Fibroblast of mammary gland (primary cell): ENCODE results near the gene PIKFYVE.
"Not testable (repeated sequence)": the region's sequence is repeated elsewhere in the genome, so short reads cannot be mapped to it uniquely, and the experiment has no call there.

ENCODE experiments used
- DNase-seq: peaks from one replicate; pipeline ENCODE4 v3.0.0-alpha.2; 2010; ENCODE audit warnings: low read depth
- H3K4me3 ChIP-seq: 2 replicates; pipeline ENCODE4 v1.5.1; 2011; ENCODE audit warnings: low read depth, mild to moderate bottlenecking, low read length, moderate library complexity; ENCODE audit not compliant: control insufficient read depth
- TF ChIP-seq, protein P1 (sequence below): conservative IDR thresholded peaks from 2 replicates; pipeline ENCODE4 v1.5.1; 2011; ENCODE audit warnings: low read depth, low read length, inconsistent platforms; ENCODE audit not compliant: control insufficient read depth, insufficient read depth

PIKFYVE gene

DNA sequence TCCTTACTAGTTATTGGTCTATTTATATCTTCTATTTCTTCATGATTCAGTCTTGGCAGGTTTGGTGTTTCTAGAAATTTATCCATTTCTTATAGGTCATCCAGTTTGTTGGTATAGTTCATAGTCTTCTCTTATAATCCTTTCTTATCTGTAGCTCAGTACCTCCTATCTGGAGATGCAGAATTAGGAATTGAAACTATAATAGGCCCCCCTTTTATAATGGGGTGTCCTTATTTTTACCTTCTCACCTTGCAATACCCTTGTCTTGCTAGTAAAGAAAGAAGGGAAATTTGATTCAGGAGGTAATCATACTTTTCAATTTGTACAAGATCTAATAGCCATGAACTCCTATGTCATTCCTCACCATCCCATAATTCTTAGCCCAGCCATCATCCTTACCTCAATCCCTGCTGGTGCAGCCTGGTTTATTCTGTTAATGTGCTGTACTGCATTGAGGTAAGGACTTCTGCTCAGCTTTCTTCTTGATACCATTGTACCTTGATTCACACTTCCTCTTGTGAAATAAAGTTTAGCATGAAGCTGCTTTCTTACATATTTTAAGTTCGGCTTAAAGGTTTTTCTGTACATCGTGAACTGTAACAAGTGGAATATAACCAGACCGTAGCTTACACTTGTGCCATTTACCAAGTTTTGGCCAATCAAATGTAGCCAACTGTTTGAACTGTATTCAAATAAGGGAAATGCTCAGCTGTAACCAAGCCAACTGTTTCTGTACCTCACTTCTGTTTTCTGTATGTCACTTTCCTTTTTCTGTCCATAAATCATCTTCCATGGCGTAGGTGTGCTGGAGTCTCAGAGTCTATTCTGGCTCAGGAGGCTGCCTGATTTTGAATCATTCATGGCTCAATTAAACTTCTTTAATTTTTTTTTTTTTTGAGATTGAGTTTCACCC, 100.4 kb downstream of the PIKFYVE start:
- DNase-seq: no peak
- TF ChIP-seq, protein P1, sequence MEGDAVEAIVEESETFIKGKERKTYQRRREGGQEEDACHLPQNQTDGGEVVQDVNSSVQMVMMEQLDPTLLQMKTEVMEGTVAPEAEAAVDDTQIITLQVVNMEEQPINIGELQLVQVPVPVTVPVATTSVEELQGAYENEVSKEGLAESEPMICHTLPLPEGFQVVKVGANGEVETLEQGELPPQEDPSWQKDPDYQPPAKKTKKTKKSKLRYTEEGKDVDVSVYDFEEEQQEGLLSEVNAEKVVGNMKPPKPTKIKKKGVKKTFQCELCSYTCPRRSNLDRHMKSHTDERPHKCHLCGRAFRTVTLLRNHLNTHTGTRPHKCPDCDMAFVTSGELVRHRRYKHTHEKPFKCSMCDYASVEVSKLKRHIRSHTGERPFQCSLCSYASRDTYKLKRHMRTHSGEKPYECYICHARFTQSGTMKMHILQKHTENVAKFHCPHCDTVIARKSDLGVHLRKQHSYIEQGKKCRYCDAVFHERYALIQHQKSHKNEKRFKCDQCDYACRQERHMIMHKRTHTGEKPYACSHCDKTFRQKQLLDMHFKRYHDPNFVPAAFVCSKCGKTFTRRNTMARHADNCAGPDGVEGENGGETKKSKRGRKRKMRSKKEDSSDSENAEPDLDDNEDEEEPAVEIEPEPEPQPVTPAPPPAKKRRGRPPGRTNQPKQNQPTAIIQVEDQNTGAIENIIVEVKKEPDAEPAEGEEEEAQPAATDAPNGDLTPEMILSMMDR: no peak
- no peak overlapping the region for H3K4me3 ChIP-seq

- DNase-seq: peak; percentile 52
- H3K4me3 ChIP-seq: no peak overlapping the region
- TF ChIP-seq, protein P1: no peak
Observed at GRCh38 chr2:208369091-208369490, 103.0 kb downstream of the PIKFYVE start.

GRCh38 chr2:208370881-208371633, 105.0 kb downstream of the PIKFYVE start:
- H3K4me3 ChIP-seq: no peak overlapping the region
- TF ChIP-seq, protein P1: no peak
- peak; percentile 32 for DNase-seq

DNA sequence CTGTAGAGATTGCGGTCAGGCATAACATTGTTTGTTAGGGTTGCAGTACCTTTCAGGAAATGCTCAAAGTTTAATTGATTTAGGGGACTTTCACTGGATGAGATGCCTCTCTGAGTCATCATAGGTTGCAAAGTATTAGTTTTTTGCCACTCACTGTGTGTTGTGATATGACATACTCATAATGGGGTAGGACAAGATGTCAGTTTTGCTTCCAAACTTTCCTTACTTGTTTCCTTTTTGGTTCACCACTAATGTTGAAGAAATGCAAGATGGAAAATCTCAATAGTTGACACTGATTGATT, 105.5 kb downstream of the PIKFYVE start:
- no peak overlapping the region for H3K4me3 ChIP-seq
- TF ChIP-seq, protein P1: no peak
- no peak for DNase-seq

GRCh38 chr2:208373460-208374089, 107.5 kb downstream of the PIKFYVE start:
- H3K4me3 ChIP-seq: no peak overlapping the region
- TF ChIP-seq, protein P1: peak; percentile 81
- peak; percentile 61 for DNase-seq

- no peak for DNase-seq
- TF ChIP-seq, protein P1: no peak
- H3K4me3 ChIP-seq: no peak overlapping the region
Observed at GRCh38 chr2:208375491-208376068, 109.5 kb downstream of the PIKFYVE start.

DNA sequence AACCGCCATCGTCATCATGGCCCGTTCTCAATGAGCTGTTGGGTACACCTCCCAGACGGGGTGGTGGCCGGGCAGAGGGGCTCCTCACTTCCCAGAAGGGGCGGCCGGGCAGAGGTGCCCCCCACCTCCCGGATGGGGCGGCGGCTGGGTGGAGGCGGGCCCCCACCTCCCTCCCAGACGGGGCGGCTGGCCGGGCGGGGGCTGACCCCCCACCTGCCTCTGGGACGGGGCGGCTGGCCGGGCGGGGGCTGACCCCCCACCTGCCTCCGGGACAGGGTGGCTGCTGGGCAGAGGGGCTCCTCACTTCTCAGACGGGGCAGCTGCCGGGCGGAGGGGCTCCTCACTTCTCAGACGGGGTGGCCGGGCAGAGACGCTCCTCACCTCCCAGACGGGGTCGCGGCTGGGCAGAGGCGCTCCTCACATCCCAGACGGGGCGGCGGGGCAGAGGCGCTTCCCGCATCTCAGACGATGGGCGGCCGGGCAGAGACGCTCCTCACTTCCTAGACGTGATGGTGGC, 111.3 kb downstream of the PIKFYVE start:
- not testable (repeated sequence) for DNase-seq, H3K4me3 ChIP-seq
